ENCODE data around the gene TMEM171.

Gene TMEM171

GRCh38 chr5:73160239-73160671 is 39.9 kb downstream of the TMEM171 start:
- no peak overlapping the region for H3K9ac ChIP-seq (ENCODE audit: low read depth in 1 of 2, low read length in 2 of 2)
- H3K27ac ChIP-seq (ENCODE audit: low read depth, low read length) = no peak overlapping the region
- H3K36me3 ChIP-seq (ENCODE audit: control insufficient read depth in 1 of 2, insufficient read depth in 2 of 2, low read length in 2 of 2) = no peaks in the 10 kb centered on the region
- peaks cover 3 to 4% of the 10 kb centered on the region in 2 donors for H3K27me3 ChIP-seq (ENCODE audit: control insufficient read depth in 1 of 2, insufficient read depth in 2 of 2, low read length in 2 of 2)
- H3K4me3 ChIP-seq (ENCODE audit: low read depth in 1 of 2, low read length in 2 of 2) = no peak overlapping the region
- no peaks in the 10 kb centered on the region for H3K9me3 ChIP-seq (ENCODE audit: control insufficient read depth in 1 of 2, low read length in 2 of 2)
- peaks cover 6 to 17% of the 10 kb centered on the region in 2 donors for H3K4me1 ChIP-seq (ENCODE audit: control insufficient read depth in 1 of 2, insufficient read depth in 2 of 2, low read length in 2 of 2)

GRCh38 chr5:73170522-73170921 is 50.1 kb downstream of the TMEM171 start:
- Histone ChIP-seq H3K36me3 (ENCODE audit: control insufficient read depth in 1 of 2, insufficient read depth in 2 of 2, low read length in 2 of 2) (no peaks in the 10 kb centered on the region), H3K4me1 (ENCODE audit: control insufficient read depth in 1 of 2, insufficient read depth in 2 of 2, low read length in 2 of 2) (no peaks in the 10 kb centered on the region), H3K9me3 (ENCODE audit: control insufficient read depth in 1 of 2, low read length in 2 of 2) (no peaks in the 10 kb centered on the region), H3K4me3 (ENCODE audit: low read depth in 1 of 2, low read length in 2 of 2) (no peak overlapping the region), H3K27me3 (ENCODE audit: control insufficient read depth in 1 of 2, insufficient read depth in 2 of 2, low read length in 2 of 2) (peaks cover 0 to 5% of the 10 kb centered on the region in 2 donors), H3K27ac (ENCODE audit: low read depth, low read length) (no peak overlapping the region), H3K9ac (ENCODE audit: low read depth in 1 of 2, low read length in 2 of 2) (no peak overlapping the region)

GRCh38 chr5:73171495-73171894 is 51.1 kb downstream of the TMEM171 start:
- H3K4me1 ChIP-seq (ENCODE audit: control insufficient read depth in 1 of 2, insufficient read depth in 2 of 2, low read length in 2 of 2) = no peaks in the 10 kb centered on the region
- H3K9ac ChIP-seq (ENCODE audit: low read depth in 1 of 2, low read length in 2 of 2) = no peak overlapping the region
- no peak overlapping the region for H3K4me3 ChIP-seq (ENCODE audit: low read depth in 1 of 2, low read length in 2 of 2)
- H3K9me3 ChIP-seq (ENCODE audit: control insufficient read depth in 1 of 2, low read length in 2 of 2) = no peaks in the 10 kb centered on the region
- no peaks in the 10 kb centered on the region for H3K36me3 ChIP-seq (ENCODE audit: control insufficient read depth in 1 of 2, insufficient read depth in 2 of 2, low read length in 2 of 2)
- H3K27ac ChIP-seq (ENCODE audit: low read depth, low read length) = no peak overlapping the region
- H3K27me3 ChIP-seq (ENCODE audit: control insufficient read depth in 1 of 2, insufficient read depth in 2 of 2, low read length in 2 of 2) = peaks cover 0 to 5% of the 10 kb centered on the region in 2 donors

- Histone ChIP-seq H3K4me3 (ENCODE audit: low read depth in 1 of 2, low read length in 2 of 2) (no peak within 1 kb of the TSS), H3K27ac (ENCODE audit: low read depth, low read length) (no peak within 1 kb of the TSS), H3K4me1 (ENCODE audit: control insufficient read depth in 1 of 2, insufficient read depth in 2 of 2, low read length in 2 of 2) (no peaks in the 10 kb centered on the region), H3K9ac (ENCODE audit: low read depth in 1 of 2, low read length in 2 of 2) (no peak within 1 kb of the TSS), H3K9me3 (ENCODE audit: control insufficient read depth in 1 of 2, low read length in 2 of 2) (no peaks in the 10 kb centered on the region), H3K27me3 (ENCODE audit: control insufficient read depth in 1 of 2, insufficient read depth in 2 of 2, low read length in 2 of 2) (peaks cover 0 to 5% of the 10 kb centered on the region in 2 donors), H3K36me3 (ENCODE audit: control insufficient read depth in 1 of 2, insufficient read depth in 2 of 2, low read length in 2 of 2) (no peaks in the 10 kb centered on the region)
These were observed 52.6 kb downstream of the TMEM171 start, which contains the start of gene TMEM174 for GRCh38 chr5:73172951-73173350. TSS of gene TMEM174 (plus strand) at chr5:73173193. CDS start at chr5:73173244, 51 bp downstream.

GRCh38 chr5:73174100-73174815 is 53.9 kb downstream of the TMEM171 start:
- Histone ChIP-seq H3K9ac (ENCODE audit: low read depth in 1 of 2, low read length in 2 of 2) (no peak overlapping the region), H3K4me3 (ENCODE audit: low read depth in 1 of 2, low read length in 2 of 2) (no peak overlapping the region), H3K27ac (ENCODE audit: low read depth, low read length) (no peak overlapping the region), H3K4me1 (ENCODE audit: control insufficient read depth in 1 of 2, insufficient read depth in 2 of 2, low read length in 2 of 2) (no peaks in the 10 kb centered on the region), H3K36me3 (ENCODE audit: control insufficient read depth in 1 of 2, insufficient read depth in 2 of 2, low read length in 2 of 2) (no peaks in the 10 kb centered on the region), H3K9me3 (ENCODE audit: control insufficient read depth in 1 of 2, low read length in 2 of 2) (no peaks in the 10 kb centered on the region), H3K27me3 (ENCODE audit: control insufficient read depth in 1 of 2, insufficient read depth in 2 of 2, low read length in 2 of 2) (peaks cover 0 to 5% of the 10 kb centered on the region in 2 donors)

GRCh38 chr5:73176250-73176649 is 55.9 kb downstream of the TMEM171 start:
- Histone ChIP-seq H3K9ac (ENCODE audit: low read depth in 1 of 2, low read length in 2 of 2) (no peak overlapping the region), H3K27me3 (ENCODE audit: control insufficient read depth in 1 of 2, insufficient read depth in 2 of 2, low read length in 2 of 2) (peaks cover 0 to 5% of the 10 kb centered on the region in 2 donors), H3K27ac (ENCODE audit: low read depth, low read length) (no peak overlapping the region), H3K4me3 (ENCODE audit: low read depth in 1 of 2, low read length in 2 of 2) (no peak overlapping the region), H3K36me3 (ENCODE audit: control insufficient read depth in 1 of 2, insufficient read depth in 2 of 2, low read length in 2 of 2) (no peaks in the 10 kb centered on the region), H3K9me3 (ENCODE audit: control insufficient read depth in 1 of 2, low read length in 2 of 2) (no peaks in the 10 kb centered on the region), H3K4me1 (ENCODE audit: control insufficient read depth in 1 of 2, insufficient read depth in 2 of 2, low read length in 2 of 2) (no peaks in the 10 kb centered on the region)

GRCh38 chr5:73178265-73178664 is 57.9 kb downstream of the TMEM171 start:
- Histone ChIP-seq H3K27ac (ENCODE audit: low read depth, low read length) (no peak overlapping the region), H3K9ac (ENCODE audit: low read depth in 1 of 2, low read length in 2 of 2) (no peak overlapping the region), H3K4me3 (ENCODE audit: low read depth in 1 of 2, low read length in 2 of 2) (no peak overlapping the region), H3K9me3 (ENCODE audit: control insufficient read depth in 1 of 2, low read length in 2 of 2) (no peaks in the 10 kb centered on the region), H3K36me3 (ENCODE audit: control insufficient read depth in 1 of 2, insufficient read depth in 2 of 2, low read length in 2 of 2) (no peaks in the 10 kb centered on the region), H3K4me1 (ENCODE audit: control insufficient read depth in 1 of 2, insufficient read depth in 2 of 2, low read length in 2 of 2) (peaks cover 0 to 13% of the 10 kb centered on the region in 2 donors), H3K27me3 (ENCODE audit: control insufficient read depth in 1 of 2, insufficient read depth in 2 of 2, low read length in 2 of 2) (peaks cover 0 to 5% of the 10 kb centered on the region in 2 donors)

GRCh38 chr5:73179730-73180129 is 59.4 kb downstream of the TMEM171 start:
- Histone ChIP-seq H3K27ac (ENCODE audit: low read depth, low read length) (no peak overlapping the region), H3K27me3 (ENCODE audit: control insufficient read depth in 1 of 2, insufficient read depth in 2 of 2, low read length in 2 of 2) (peaks cover 0 to 5% of the 10 kb centered on the region in 2 donors), H3K4me1 (ENCODE audit: control insufficient read depth in 1 of 2, insufficient read depth in 2 of 2, low read length in 2 of 2) (peaks cover 6 to 20% of the 10 kb centered on the region in 2 donors), H3K9ac (ENCODE audit: low read depth in 1 of 2, low read length in 2 of 2) (no peak overlapping the region), H3K36me3 (ENCODE audit: control insufficient read depth in 1 of 2, insufficient read depth in 2 of 2, low read length in 2 of 2) (no peaks in the 10 kb centered on the region), H3K9me3 (ENCODE audit: control insufficient read depth in 1 of 2, low read length in 2 of 2) (peaks cover 0 to 3% of the 10 kb centered on the region in 2 donors), H3K4me3 (ENCODE audit: low read depth in 1 of 2, low read length in 2 of 2) (no peak overlapping the region)

- Histone ChIP-seq H3K36me3 (ENCODE audit: control insufficient read depth in 1 of 2, insufficient read depth in 2 of 2, low read length in 2 of 2) (no peaks in the 10 kb centered on the region), H3K27ac (ENCODE audit: low read depth, low read length) (no peak overlapping the region), H3K4me1 (ENCODE audit: control insufficient read depth in 1 of 2, insufficient read depth in 2 of 2, low read length in 2 of 2) (peaks cover 6 to 20% of the 10 kb centered on the region in 2 donors), H3K27me3 (ENCODE audit: control insufficient read depth in 1 of 2, insufficient read depth in 2 of 2, low read length in 2 of 2) (peaks cover 0 to 5% of the 10 kb centered on the region in 2 donors), H3K9me3 (ENCODE audit: control insufficient read depth in 1 of 2, low read length in 2 of 2) (peaks cover 0 to 3% of the 10 kb centered on the region in 2 donors), H3K9ac (ENCODE audit: low read depth in 1 of 2, low read length in 2 of 2) (no peak overlapping the region), H3K4me3 (ENCODE audit: low read depth in 1 of 2, low read length in 2 of 2) (no peak overlapping the region)
These were observed 60.2 kb downstream of the TMEM171 start for GRCh38 chr5:73180566-73180965.

All from duodenal mucosa (tissue), 2 donors.